A549 (cell line): ENCODE data around the gene ATP8B2. TPM values are rescaled to one million over a fixed set of nuclear protein-coding genes. Genes with fewer than 3 reads are reported as not detected.
A peak's percentile ranks its signal among the peaks of the same experiment; 100 is the strongest.

ENCODE experiments used
- ATAC-seq, 2 experiments: fragments of 200-7000 bp in 1 of 2; fragments of >200 bp in 1 of 2; cut with Nextera tagmentation in 1 of 2; cut with Tn5 transposase in 1 of 2; 3 replicates each; pipeline versions ENCODE4 v1.8.0 to v1.9.1; 2018 to 2020; ENCODE audit warnings: mild to moderate bottlenecking in 1 of 2, moderate library complexity in 1 of 2
- CTCF ChIA-PET: fragments of 300-600 bp; sonication (Branson Sonifier 250); formaldehyde crosslinking; extraction: SDS; loops from one replicate; lab custom pipeline; 2021; ENCODE audit warnings: antibody characterized with exemption, inconsistent platforms; lab: Yijun Ruan, JAX
- POLR2A ChIA-PET: fragments of 350-600 bp; formaldehyde crosslinking; extraction: SDS; loops from one replicate; lab custom pipeline; 2021; ENCODE audit warnings: antibody characterized with exemption, inconsistent platforms; lab: Yijun Ruan, JAX
- DNase-seq, 2 experiments: peaks; one replicate each; pipeline versions ENCODE4 v3.0.0 to v3.0.0-alpha.2; 2011 to 2016; ENCODE audit warnings: low read depth in 1 of 2, low spot score in 1 of 2
- FAIRE-seq: peaks from 2 replicates; lab custom pipeline; 2011; peaks lifted over from hg19 to GRCh38; lab: Jason Lieb, UNC
- H3K27ac ChIP-seq, 2 experiments: fragments of >200 bp; sonication (Bioruptor Twin); formaldehyde crosslinking; 3 replicates each; pipeline ENCODE4 v1.5.1; 2016 to 2017
- H3K4me1 ChIP-seq: fragments of >200 bp; sonication (Bioruptor Twin); formaldehyde crosslinking; 3 replicates; pipeline ENCODE4 v1.6.1; 2016
- H3K4me2 ChIP-seq: fragments of >200 bp; sonication (Bioruptor Twin); formaldehyde crosslinking; 3 replicates; pipeline ENCODE4 v1.6.1; 2016
- H3K4me3 ChIP-seq: fragments of >200 bp; sonication (Bioruptor Twin); formaldehyde crosslinking; 3 replicates; pipeline ENCODE4 v1.5.1; 2016
- H3K9me3 ChIP-seq: fragments of >200 bp; sonication (Bioruptor Twin); formaldehyde crosslinking; 3 replicates; pipeline ENCODE4 v1.6.1; 2016
- CBX2 ChIP-seq: fragments of 200-600 bp; sonication (generic); IDR thresholded peaks from 2 replicates; pipeline ENCODE4 v1.6.1; 2016; ENCODE audit warnings: low read depth, mild to moderate bottlenecking, borderline replicate concordance
- CBX8 ChIP-seq: fragments of 200-600 bp; sonication (generic); IDR thresholded peaks from 2 replicates; pipeline ENCODE4 v1.6.1; 2016
- E2F6 ChIP-seq: IDR thresholded peaks from 2 replicates; pipeline ENCODE4 v1.6.1; 2012; ENCODE audit warnings: low read depth, borderline replicate concordance
- EHMT2 ChIP-seq: fragments of 200-600 bp; sonication (generic); IDR thresholded peaks from 2 replicates; pipeline ENCODE4 v1.6.1; 2016; ENCODE audit warnings: antibody characterized with exemption, low read depth, mild to moderate bottlenecking, moderate library complexity
- EP300 ChIP-seq, 2 experiments: fragments of >200 bp; sonication (Bioruptor Twin); formaldehyde crosslinking; IDR thresholded peaks; 2 replicates in 1 of 2; 3 replicates in 1 of 2; pipeline ENCODE4 v1.6.1; 2016 to 2017
- ESRRA ChIP-seq: fragments of 150-350 bp; IDR thresholded peaks from 2 replicates; pipeline ENCODE4 v1.6.1; 2014; ENCODE audit warnings: mild to moderate bottlenecking, low read length, borderline replicate concordance
- FOXS1 ChIP-seq: fragments of 250-450 bp; sonication (Bioruptor Pico); IDR thresholded peaks from 2 replicates; pipeline ENCODE4 v1.5.0; 2020; ENCODE audit warnings: mild to moderate bottlenecking, moderate library complexity
- HDAC2 ChIP-seq: fragments of 200-600 bp; sonication (generic); IDR thresholded peaks from 2 replicates; pipeline ENCODE4 v1.6.1; 2016
- HES2 ChIP-seq: fragments of >200 bp; sonication (Bioruptor Twin); formaldehyde crosslinking; IDR thresholded peaks from 2 replicates; pipeline ENCODE4 v1.6.1; 2016
- HMGXB4 ChIP-seq: fragments of 250-450 bp; sonication (Bioruptor Pico); IDR thresholded peaks from 2 replicates; pipeline ENCODE4 v1.5.0; 2021; ENCODE audit warnings: mild to moderate bottlenecking, moderate library complexity, borderline replicate concordance
- HOXA7 ChIP-seq: fragments of 250-450 bp; sonication (Bioruptor Pico); IDR thresholded peaks from 2 replicates; pipeline ENCODE4 v1.5.0; 2020; ENCODE audit warnings: mild to moderate bottlenecking, moderate library complexity
- HOXB13 ChIP-seq: fragments of 250-450 bp; sonication (Bioruptor Pico); IDR thresholded peaks from 2 replicates; pipeline ENCODE4 v1.5.0; 2020; ENCODE audit warnings: low read depth, mild to moderate bottlenecking, moderate library complexity
- HOXB5 ChIP-seq: fragments of 250-450 bp; sonication (Bioruptor Pico); IDR thresholded peaks from 2 replicates; pipeline ENCODE4 v1.5.0; 2020; ENCODE audit warnings: mild to moderate bottlenecking, moderate library complexity
- KDM1A ChIP-seq: fragments of 200-600 bp; sonication (generic); IDR thresholded peaks from 2 replicates; pipeline ENCODE4 v1.6.1; 2016; ENCODE audit warnings: low read depth, mild to moderate bottlenecking
- MAFK ChIP-seq: fragments of 450-650 bp; IDR thresholded peaks from 2 replicates; pipeline ENCODE4 v1.6.1; 2014; ENCODE audit not compliant: partially characterized antibody
- NFE2L2 ChIP-seq: fragments of 150-350 bp; conservative IDR thresholded peaks from 2 replicates; pipeline ENCODE4 v1.6.1; 2014; ENCODE audit warnings: low read length
- NPAS2 ChIP-seq: fragments of 250-450 bp; sonication (Bioruptor Pico); IDR thresholded peaks from 2 replicates; pipeline ENCODE4 v1.8.0; 2022; ENCODE audit warnings: mild to moderate bottlenecking, moderate library complexity, borderline replicate concordance
- NR3C1 ChIP-seq: fragments of >200 bp; sonication (Bioruptor Twin); formaldehyde crosslinking; IDR thresholded peaks from 3 replicates; pipeline ENCODE4 v1.6.1; 2017
- PHF8 ChIP-seq: fragments of 200-600 bp; sonication (generic); IDR thresholded peaks from 2 replicates; pipeline ENCODE4 v1.6.1; 2016; ENCODE audit warnings: low read depth, mild to moderate bottlenecking, antibody characterized with exemption, moderate library complexity, borderline replicate concordance
- POLR2A ChIP-seq: IDR thresholded peaks from 2 replicates; pipeline ENCODE4 v1.6.1; 2012; ENCODE audit warnings: mild to moderate bottlenecking, low read length
- POLR2AphosphoS2 ChIP-seq: conservative IDR thresholded peaks from 2 replicates; pipeline ENCODE4 v1.6.1; 2012; ENCODE audit warnings: low read length, improper control_type of control experiment, inconsistent platforms
- RAD21 ChIP-seq, 2 experiments: fragments of >200 bp in 1 of 2; sonication (Bioruptor Twin) in 1 of 2; formaldehyde crosslinking in 1 of 2; IDR thresholded peaks in 1 of 2; conservative IDR thresholded peaks in 1 of 2; 2 replicates in 1 of 2; 3 replicates in 1 of 2; pipeline ENCODE4 v1.6.1; 2012 to 2018; ENCODE audit warnings: inconsistent platforms in 1 of 2
- RARB ChIP-seq: fragments of 250-450 bp; sonication (Bioruptor Pico); IDR thresholded peaks from 2 replicates; pipeline ENCODE4 v1.8.0; 2021; ENCODE audit warnings: mild to moderate bottlenecking, moderate library complexity
- RCOR1 ChIP-seq: fragments of 150-350 bp; IDR thresholded peaks from 2 replicates; pipeline ENCODE4 v1.6.1; 2014; ENCODE audit warnings: antibody characterized with exemption, low read length, low read depth
- TFCP2L1 ChIP-seq: fragments of 250-450 bp; sonication (Bioruptor Pico); IDR thresholded peaks from 2 replicates; pipeline ENCODE4 v1.5.0; 2021; ENCODE audit warnings: mild to moderate bottlenecking
- ZFP36 ChIP-seq: fragments of 450-650 bp; IDR thresholded peaks from 2 replicates; pipeline ENCODE4 v1.6.1; 2014; ENCODE audit warnings: borderline replicate concordance; ENCODE audit not compliant: partially characterized antibody
- ZSCAN20 ChIP-seq: fragments of 250-450 bp; sonication (Bioruptor Pico); IDR thresholded peaks from 2 replicates; pipeline ENCODE4 v1.8.0; 2022; ENCODE audit warnings: mild to moderate bottlenecking, moderate library complexity
- WGBS: methylation state at CpG from one replicate; pipeline ENCODE4 v1.1.6; 2017; ENCODE audit errors: missing lambda C conversion rate; 5-methylcytosine and 5-hydroxymethylcytosine counted together
- polyA plus RNA-seq, 4 experiments: library from polyadenylated mRNA; depleted of rRNA in 3 of 4; stranded (reverse); fragments of >200 nt; fragmentation: RNase III in 1 of 4; extraction: RNeasy Plus Mini Kit Qiagen cat#74134 plus additional on column Dnase treatment in 1 of 4; gene quantifications; 2 replicates in 3 of 4; 3 replicates in 1 of 4; pipeline ENCODE4 v1.2.3, GENCODE V29; 2011 to 2017
- TF ChIP-seq, protein P1 (sequence below): IDR thresholded peaks from 2 replicates; pipeline ENCODE4 v1.6.1; 2012
- TF ChIP-seq, protein P2 (sequence below): IDR thresholded peaks from 2 replicates; pipeline ENCODE4 v1.6.1; 2012

Gene ATP8B2
- polyA plus RNA-seq, 2 of the 4 experiments (the other 2 are of a cell fraction) = 12.7 to 17.5 TPM

DNA sequence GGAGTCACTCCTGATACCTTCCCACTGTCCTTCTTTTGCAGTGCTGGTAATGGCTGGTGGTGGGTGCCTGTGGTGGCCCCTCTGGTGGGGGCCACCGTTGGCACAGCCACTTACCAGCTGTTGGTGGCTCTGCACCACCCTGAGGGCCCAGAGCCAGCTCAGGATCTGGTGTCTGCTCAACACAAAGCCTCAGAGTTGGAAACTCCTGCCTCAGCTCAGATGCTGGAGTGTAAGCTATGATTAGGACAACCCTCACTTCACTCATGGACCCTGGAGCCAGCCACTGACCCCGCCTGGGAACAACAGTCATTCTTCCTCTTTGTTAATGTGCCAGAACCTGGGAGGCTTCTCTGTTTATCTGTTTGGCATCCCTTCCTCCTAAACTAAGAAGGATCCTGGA lies 1.1 kb upstream of the ATP8B2 start:
- H3K4me3 ChIP-seq = no peak overlapping the region; the same call in 2 of the 3 replicates
- no peak for TF ChIP-seq RARB (CRISPR knock-in tag)
- TF ChIP-seq ZSCAN20 (CRISPR knock-in tag) = no peak
- no peak for TF ChIP-seq ZFP36
- TF ChIP-seq HES2 = no peak
- no peak for TF ChIP-seq HOXA7 (CRISPR knock-in tag)
- no peak for TF ChIP-seq RAD21 (conservative IDR thresholded peaks at IDR 0.05 in 1 of 2, IDR thresholded peaks at IDR 0.05 in 1 of 2)
- no peak for TF ChIP-seq E2F6
- TF ChIP-seq POLR2AphosphoS2 = no peak
- TF ChIP-seq HOXB13 (CRISPR knock-in tag) = no peak
- no peak for TF ChIP-seq EP300 (IDR thresholded peaks at IDR 0.05)
- 82% methylated on average over 2 of the region's 2 CpGs for WGBS
- peaks cover 12% of the 10 kb centered on the region for H3K4me1 ChIP-seq
- peak in 1 of 2 experiments; percentile 1; a peak in 2 of 6 replicates for ATAC-seq
- H3K4me2 ChIP-seq = peak overlapping the region; percentile 91
- no peaks in the 10 kb centered on the region for H3K9me3 ChIP-seq
- POLR2A ChIA-PET = interaction anchor here (2.5 kb wide), 1 partner anchor 11 kb away, joined by 11 read pairs; no protein-coding TSS in a partner anchor
- H3K27ac ChIP-seq = peak overlapping the region in 1 of 2 experiments; percentile 95; a peak in 2 of 6 replicates
- DNase-seq = no peak
- FAIRE-seq = no peak
- CTCF ChIA-PET = interaction anchor here (0.6 to 13.9 kb wide), 19 partner anchors 9 to 494 kb away, joined by 3 to 268 read pairs (median 4); partner anchors contain the start of gene IL6R

GRCh38 chr1:154325583-154326545 lies 539 bp downstream of the ATP8B2 start:
- CTCF ChIA-PET = interaction anchor here (0.6 to 13.9 kb wide), 40 partner anchors 9 to 670 kb away, joined by 3 to 268 read pairs (median 3); no protein-coding TSS in a partner anchor
- H3K27ac ChIP-seq = peak overlapping the region; percentile 91 to 95
- peaks cover 12% of the 10 kb centered on the region for H3K4me1 ChIP-seq
- POLR2A ChIA-PET = interaction anchor here (2.5 kb wide), 1 partner anchor 10 kb away, joined by 11 read pairs; no protein-coding TSS in a partner anchor
- no peak for FAIRE-seq
- H3K4me2 ChIP-seq = peak overlapping the region; percentile 91
- no peaks in the 10 kb centered on the region for H3K9me3 ChIP-seq
- DNase-seq = peak; percentile 88 to 97
- peak; percentile 66 to 84 for ATAC-seq
- peak overlapping the region; percentile 94 for H3K4me3 ChIP-seq
- 4% methylated on average over 18 of the region's 63 CpGs for WGBS
- TF ChIP-seq HMGXB4 (CRISPR knock-in tag) = no peak
- no peak for TF ChIP-seq HOXB5 (CRISPR knock-in tag)
- TF ChIP-seq NR3C1 = no peak
- no peak for TF ChIP-seq HDAC2
- TF ChIP-seq CBX2 = no peak
- TF ChIP-seq NFE2L2 = no peak
- TF ChIP-seq CBX8 = no peak
- no peak for TF ChIP-seq TFCP2L1
- TF ChIP-seq MAFK = no peak
- TF ChIP-seq RCOR1 = no peak
- no peak for TF ChIP-seq ZSCAN20 (CRISPR knock-in tag)
- no peak for TF ChIP-seq HOXA7 (CRISPR knock-in tag)
- peak; percentile 30; the same call in 1 of the 2 replicates for TF ChIP-seq PHF8
- no peak for TF ChIP-seq KDM1A
- TF ChIP-seq E2F6 = no peak
- TF ChIP-seq HES2 = no peak
- no peak for TF ChIP-seq EHMT2
- TF ChIP-seq, protein P1, sequence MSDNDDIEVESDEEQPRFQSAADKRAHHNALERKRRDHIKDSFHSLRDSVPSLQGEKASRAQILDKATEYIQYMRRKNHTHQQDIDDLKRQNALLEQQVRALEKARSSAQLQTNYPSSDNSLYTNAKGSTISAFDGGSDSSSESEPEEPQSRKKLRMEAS = peak; percentile 34; the same call in 1 of the 2 replicates
- no peak; the same call in 1 of the 2 replicates for TF ChIP-seq POLR2A
- no peak for TF ChIP-seq ESRRA
- TF ChIP-seq NPAS2 = no peak
- no peak for TF ChIP-seq FOXS1 (CRISPR knock-in tag)
- TF ChIP-seq, protein P2, sequence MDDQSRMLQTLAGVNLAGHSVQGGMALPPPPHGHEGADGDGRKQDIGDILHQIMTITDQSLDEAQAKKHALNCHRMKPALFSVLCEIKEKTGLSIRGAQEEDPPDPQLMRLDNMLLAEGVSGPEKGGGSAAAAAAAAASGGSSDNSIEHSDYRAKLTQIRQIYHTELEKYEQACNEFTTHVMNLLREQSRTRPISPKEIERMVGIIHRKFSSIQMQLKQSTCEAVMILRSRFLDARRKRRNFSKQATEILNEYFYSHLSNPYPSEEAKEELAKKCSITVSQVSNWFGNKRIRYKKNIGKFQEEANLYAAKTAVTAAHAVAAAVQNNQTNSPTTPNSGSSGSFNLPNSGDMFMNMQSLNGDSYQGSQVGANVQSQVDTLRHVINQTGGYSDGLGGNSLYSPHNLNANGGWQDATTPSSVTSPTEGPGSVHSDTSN = no peak
